Measurements from ENCODE around the gene MEGF6. TPM values are rescaled to one million over a fixed set of nuclear protein-coding genes. Genes with fewer than 3 reads are reported as not detected.

MEGF6 gene
- total and polyA plus RNA-seq, 9 of the 15 experiments (the other 6 are each of a cell fraction or from before 2014, with no cell fraction given), result 0.03 to 1.7 (median 0.24) TPM; not detected in 3

DNA sequence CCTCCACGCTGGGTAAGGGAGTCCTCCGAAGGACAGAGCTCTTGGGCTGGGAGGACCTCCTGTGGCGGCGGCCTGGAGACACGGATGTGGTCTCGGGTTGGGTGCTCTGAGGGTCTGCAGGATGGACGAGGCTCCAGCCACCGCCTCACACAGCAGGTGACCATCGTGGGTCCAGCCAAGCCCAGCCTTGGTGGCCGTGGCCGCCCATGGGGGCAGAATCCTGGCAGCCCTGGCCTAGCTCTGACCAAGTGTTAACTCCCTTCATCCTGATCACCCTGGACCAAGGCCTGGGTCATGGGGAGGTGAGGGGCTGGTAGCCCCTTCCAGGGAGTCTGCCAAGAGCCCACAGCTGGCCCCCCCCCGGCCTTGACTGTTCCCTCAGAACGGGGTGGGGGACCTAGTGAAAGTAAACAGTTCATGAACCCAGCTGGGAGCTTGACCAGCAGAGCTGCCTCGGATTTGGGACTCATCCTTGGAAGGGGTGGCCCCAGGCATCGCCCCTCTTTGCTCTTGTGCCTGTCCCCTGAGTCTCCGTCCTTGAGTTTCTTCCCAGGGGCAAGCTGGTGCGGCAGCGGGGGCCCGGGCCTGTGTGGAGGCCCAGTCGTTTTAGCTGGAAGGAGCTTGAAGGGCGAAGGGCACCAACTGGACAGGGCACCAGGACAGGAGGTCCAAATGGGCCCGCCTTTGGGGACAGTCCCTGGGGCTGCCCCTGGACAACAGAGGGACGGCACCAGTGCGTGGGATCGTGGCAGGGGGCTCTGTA, 139.0 kb downstream of the MEGF6 start:
- in situ Hi-C loops (cut with MboI) (no loop called here), intact Hi-C loops (cut with micrococcal nuclease) (no loop called here)
- Histone ChIP-seq H2AFZ (ENCODE audit: low read depth, low read length) (no peak overlapping the region), H3K9me1 (ENCODE audit: control insufficient read depth, insufficient read depth, low read length) (peaks cover 4% of the 10 kb centered on the region), H3K9ac (ENCODE audit: insufficient read depth in 1 of 2, low read depth in 2 of 2, low read length in 2 of 2) (no peak overlapping the region; a peak in 1 of 4 replicates), H4K20me1 (replicated peaks; ENCODE audit: control insufficient read depth, insufficient read depth, low read length) (peaks cover 8% of the 10 kb centered on the region; the same call in 1 of the 2 replicates), H3K36me3 (ENCODE audit: control insufficient read depth, insufficient read depth, low read length) (no peaks in the 10 kb centered on the region), H3K79me2 (ENCODE audit: control insufficient read depth, insufficient read depth, low read length) (no peaks in the 10 kb centered on the region), H3K9me3 (replicated peaks; ENCODE audit: control insufficient read depth, insufficient read depth, low read depth, low read length) (no peaks in the 10 kb centered on the region), H3K4me2 (ENCODE audit: insufficient read depth, low read length) (0 out of 2 replicates have a peak overlapping the region, but pooled peaks have one; percentile 4), H3K27ac (ENCODE audit: extremely low read depth, low read depth, low read length) (no peak overlapping the region), H3K4me1 (replicated peaks in 1 of 2; ENCODE audit: control insufficient read depth in 2 of 2, insufficient read depth in 2 of 2, low read length in 2 of 2) (peaks cover 0 to 57% of the 10 kb centered on the region in 2 experiments; a peak in 3 of 5 replicates), H3K27me3 (ENCODE audit: control insufficient read depth in 2 of 2, insufficient read depth in 2 of 2, low read length in 2 of 2) (peaks cover 4 to 42% of the 10 kb centered on the region in 2 experiments; a peak in 4 of 5 replicates), H3K4me3 (no peak overlapping the region)
- ATAC-seq (no peak), DNase-seq (ENCODE audit: extremely low read depth in 1 of 4, low spot score in 3 of 4) (no peak), FAIRE-seq (no peak)
- BruUV-seq (replicated peaks), result no TSS peak
- CTCF ChIA-PET (ENCODE audit: low intra/inter-chr PET ratio), result interaction anchor here (0.7 to 2.2 kb wide), 2 partner anchors 15 to 19 kb away, joined by 3 to 13 read pairs; partner anchors contain the start of gene ARHGEF16
- 2% methylated on average over 21 of the region's 25 CpGs for WGBS (ENCODE audit: insufficient coverage, low coverage, missing lambda C conversion rate)
- POLR2A ChIA-PET, result interaction anchor here (1.1 kb wide), 1 partner anchor 8 kb away, joined by 4 read pairs; no protein-coding TSS in a partner anchor
- TF ChIP-seq, protein P1, sequence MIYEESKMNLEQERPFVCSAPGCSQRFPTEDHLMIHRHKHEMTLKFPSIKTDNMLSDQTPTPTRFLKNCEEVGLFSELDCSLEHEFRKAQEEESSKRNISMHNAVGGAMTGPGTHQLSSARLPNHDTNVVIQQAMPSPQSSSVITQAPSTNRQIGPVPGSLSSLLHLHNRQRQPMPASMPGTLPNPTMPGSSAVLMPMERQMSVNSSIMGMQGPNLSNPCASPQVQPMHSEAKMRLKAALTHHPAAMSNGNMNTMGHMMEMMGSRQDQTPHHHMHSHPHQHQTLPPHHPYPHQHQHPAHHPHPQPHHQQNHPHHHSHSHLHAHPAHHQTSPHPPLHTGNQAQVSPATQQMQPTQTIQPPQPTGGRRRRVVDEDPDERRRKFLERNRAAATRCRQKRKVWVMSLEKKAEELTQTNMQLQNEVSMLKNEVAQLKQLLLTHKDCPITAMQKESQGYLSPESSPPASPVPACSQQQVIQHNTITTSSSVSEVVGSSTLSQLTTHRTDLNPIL (CRISPR knock-in tag; IDR thresholded peaks at IDR 0.05), result no peak
- TF ChIP-seq TEAD1 (CRISPR knock-in tag; IDR thresholded peaks at IDR 0.05) (no peak), CTBP1 (IDR thresholded peaks at IDR 0.05; ENCODE audit: borderline replicate concordance) (0 out of 2 replicates have a peak, but pooled peaks have one; percentile 2)

All from K562 (cell line).